Gastrocnemius medialis (tissue), 4 donors: Measurements from ENCODE around the gene SEMA7A.

Source experiments
- POLR2A ChIP-seq, 2 donors: fragments of 450-650 bp; IDR thresholded peaks; one replicate each; pipeline ENCODE4 v1.6.1; 2017; ENCODE audit warnings: antibody characterized with exemption in 2 of 2, mild to moderate bottlenecking in 2 of 2, moderate library complexity in 2 of 2
- TF ChIP-seq, protein P1 (sequence below), 5 experiments: fragments of 450-650 bp in 3 of 5; fragments of 200-600 bp in 2 of 5; sonication (generic) in 2 of 5; IDR thresholded peaks in 4 of 5; conservative IDR thresholded peaks in 1 of 5; 1 replicate in 4 of 5; 2 replicates in 1 of 5; pipeline ENCODE4 v1.5.1; 2016 to 2019; ENCODE audit warnings: antibody characterized with exemption in 5 of 5, mild to moderate bottlenecking in 3 of 5, moderate library complexity in 3 of 5

DNA sequence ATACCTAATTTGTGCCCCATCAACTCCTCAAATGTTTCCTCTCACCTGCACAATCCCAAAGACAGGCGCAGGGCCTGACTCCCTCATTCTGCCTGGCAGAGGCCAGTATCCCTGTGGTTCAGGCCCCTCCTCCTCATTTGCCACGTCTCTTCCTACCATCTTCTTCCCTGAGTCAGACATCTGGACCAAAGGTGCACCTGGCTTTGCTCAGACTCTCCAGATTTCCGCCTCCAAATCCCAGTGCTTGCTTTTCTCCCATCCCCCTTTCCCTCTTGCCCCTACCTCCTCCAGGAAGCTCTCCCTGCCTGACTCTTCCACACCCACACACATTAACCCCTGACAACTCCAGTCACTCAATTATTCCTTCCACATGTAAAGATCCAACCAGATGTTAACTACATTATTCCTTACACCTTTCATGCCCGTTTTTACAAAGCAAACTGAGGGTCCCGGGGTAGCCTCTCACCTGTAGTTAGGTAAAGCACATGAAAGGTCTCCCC is 19.6 kb downstream of the SEMA7A start:
- TF ChIP-seq, protein P1, sequence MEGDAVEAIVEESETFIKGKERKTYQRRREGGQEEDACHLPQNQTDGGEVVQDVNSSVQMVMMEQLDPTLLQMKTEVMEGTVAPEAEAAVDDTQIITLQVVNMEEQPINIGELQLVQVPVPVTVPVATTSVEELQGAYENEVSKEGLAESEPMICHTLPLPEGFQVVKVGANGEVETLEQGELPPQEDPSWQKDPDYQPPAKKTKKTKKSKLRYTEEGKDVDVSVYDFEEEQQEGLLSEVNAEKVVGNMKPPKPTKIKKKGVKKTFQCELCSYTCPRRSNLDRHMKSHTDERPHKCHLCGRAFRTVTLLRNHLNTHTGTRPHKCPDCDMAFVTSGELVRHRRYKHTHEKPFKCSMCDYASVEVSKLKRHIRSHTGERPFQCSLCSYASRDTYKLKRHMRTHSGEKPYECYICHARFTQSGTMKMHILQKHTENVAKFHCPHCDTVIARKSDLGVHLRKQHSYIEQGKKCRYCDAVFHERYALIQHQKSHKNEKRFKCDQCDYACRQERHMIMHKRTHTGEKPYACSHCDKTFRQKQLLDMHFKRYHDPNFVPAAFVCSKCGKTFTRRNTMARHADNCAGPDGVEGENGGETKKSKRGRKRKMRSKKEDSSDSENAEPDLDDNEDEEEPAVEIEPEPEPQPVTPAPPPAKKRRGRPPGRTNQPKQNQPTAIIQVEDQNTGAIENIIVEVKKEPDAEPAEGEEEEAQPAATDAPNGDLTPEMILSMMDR (IDR thresholded peaks at IDR 0.05 in 4 of 5, conservative IDR thresholded peaks at IDR 0.05 in 1 of 5): no peak
- TF ChIP-seq POLR2A (IDR thresholded peaks at IDR 0.05): no peak
